ENCODE results near the gene CD58.
"Not testable (repeated sequence)": the region's sequence is repeated elsewhere in the genome, so short reads cannot be mapped to it uniquely, and the experiment has no call there.

CD58 gene

DNA sequence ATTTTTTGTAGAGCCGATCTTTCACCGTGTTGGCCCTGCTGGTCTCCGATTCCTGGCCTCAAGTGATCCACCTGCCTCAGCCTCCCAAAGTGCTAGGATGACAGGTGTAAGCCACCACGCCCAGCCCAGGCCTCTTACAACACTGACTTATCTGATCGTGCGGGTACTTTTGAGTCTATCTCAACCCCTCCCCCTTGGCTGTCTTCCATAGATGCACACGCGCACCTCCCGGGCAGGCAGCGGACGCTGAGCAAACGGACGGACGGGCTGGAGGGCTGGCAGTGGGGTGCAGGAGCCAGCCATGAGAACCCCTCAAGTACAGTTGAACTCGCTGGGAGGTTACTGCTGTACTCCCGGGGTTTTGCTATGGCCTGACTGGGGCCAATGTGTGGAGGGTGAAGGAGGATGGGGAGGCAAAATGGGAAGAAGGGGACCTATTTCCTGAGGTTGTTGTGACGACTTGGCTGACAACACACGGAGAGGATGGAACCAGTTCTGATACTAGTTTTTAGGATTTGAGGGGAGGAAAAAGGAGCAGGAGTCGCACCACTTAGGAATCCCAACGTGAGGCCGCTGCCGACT is 959 bp downstream of the CD58 start:
- DNase-seq: no peak

DNA sequence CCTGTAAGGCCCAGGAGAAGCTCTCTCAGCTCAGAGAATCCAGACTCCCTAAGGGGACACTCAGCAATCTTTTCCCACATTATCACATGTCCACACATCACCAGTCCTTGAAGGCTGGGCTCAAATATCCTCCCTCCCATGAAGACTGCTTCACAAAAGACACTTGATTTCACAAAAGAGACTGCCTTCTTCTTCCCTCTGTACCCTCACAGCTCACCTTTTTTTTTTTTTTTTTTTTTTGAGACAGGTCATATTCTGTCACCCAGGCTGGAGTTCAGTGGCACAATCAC is 1.5 kb downstream of the CD58 start:
- no peak for DNase-seq

DNA sequence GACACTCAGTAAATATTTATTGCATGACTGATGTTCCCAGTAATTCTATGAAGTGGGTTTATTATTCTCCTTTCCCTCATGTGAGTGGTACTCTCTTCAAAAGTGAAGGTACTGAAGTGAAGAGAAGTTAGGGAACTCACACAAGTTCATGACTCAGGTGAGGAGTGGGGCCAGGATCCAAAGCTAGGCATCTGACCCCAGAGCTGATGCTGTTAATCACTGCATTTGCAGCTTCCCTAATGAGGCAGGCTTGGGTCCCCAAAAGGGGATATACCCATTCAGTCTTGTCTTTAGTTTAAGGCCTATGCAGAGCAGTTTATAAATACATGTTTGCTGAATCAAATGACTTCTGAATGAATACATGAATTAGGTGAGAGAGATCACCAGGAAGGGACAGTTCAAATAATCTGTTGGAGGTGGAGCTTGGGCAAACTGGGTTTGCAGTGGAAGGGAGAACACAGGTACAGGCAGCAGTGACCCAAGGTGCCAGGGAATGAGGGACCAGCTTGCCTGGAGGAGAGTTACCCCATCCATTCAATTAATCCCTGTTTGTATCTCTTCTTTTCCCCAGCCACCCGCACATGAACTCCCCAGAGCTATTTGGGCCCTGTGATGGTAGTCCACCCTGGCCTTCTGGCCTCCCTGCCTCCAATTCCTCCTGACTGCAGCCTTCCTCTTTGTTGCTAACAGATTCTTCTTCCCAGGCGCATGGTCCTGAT is 2.0 kb downstream of the CD58 start:
- DNase-seq: no peak

DNA sequence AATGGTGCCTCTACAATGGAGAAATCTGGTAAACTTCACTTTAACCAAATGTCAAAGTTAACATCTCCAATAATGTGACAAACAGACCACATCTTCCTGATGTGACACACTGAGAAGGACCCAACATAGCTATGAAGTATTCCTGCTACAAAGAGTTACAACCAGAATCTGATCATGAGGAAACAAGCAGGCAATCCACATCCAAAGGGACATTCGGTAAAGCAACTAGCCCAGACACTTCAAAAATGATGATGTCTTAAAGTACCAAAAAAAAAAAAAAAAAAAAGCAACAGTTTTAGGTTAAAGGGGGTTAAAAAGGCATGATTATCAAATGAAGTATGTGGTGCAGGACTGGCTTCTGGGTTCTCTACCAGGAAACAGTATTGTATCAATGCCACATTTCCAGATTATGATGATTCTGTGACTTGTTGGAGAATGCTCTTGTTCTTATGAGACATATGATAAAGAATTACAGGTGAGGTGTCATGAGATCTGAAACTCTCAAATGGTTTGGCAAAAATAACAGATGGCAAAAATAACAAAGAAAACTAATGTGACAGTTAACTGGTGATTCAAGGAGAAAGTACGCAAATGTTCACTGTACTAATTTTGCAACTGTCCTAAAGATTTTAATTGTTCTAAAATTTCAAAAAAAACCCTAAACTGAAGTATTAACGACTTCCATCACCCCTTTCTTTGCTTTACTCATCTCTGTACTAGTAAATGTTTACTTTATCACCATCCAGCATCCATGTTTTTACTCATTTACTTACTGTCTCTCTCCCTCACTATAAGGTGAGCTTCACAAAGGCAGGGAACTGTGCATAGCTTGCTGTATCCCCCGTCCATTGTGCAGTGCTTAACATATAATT is 2.8 kb downstream of the CD58 start:
- no peak for DNase-seq

GRCh38 chr1:116565222-116565621 is 5.6 kb downstream of the CD58 start:
- DNase-seq: no peak

- no peak for DNase-seq
Observed at GRCh38 chr1:116564426-116564825, 6.4 kb downstream of the CD58 start.

GRCh38 chr1:116562465-116562864 is 8.4 kb downstream of the CD58 start:
- DNase-seq: not testable (repeated sequence)

- DNase-seq: no peak
Observed at GRCh38 chr1:116561563-116561962, 9.3 kb downstream of the CD58 start.

- DNase-seq: no peak
Observed at GRCh38 chr1:116560704-116561490, 9.9 kb downstream of the CD58 start.

DNA sequence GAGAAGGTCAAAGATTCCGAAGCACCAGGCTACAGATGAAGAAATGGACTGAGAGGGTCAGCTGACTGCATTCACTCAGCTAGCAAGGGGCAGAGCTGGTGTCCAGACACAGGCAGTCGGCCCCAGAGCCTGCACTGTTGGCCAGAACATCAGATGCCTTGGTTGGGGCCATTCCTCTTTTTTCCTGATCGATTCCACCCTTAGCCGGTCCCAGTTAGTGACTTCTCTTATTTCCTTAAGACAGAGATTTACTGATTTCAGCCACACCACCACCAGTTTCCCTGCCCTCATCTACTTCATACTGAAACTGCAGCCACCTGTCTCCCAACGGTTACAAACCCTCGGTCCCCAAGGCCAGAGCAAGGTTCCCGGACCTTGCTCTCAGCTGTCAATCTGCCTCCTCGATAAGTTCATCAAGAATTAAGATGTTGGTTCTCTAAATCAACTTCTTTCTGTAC is 11.5 kb downstream of the CD58 start:
- no peak for DNase-seq

- no peak for DNase-seq
Observed at GRCh38 chr1:116558571-116558970, 12.3 kb downstream of the CD58 start.

GRCh38 chr1:116558140-116558549 is 12.7 kb downstream of the CD58 start:
- DNase-seq: no peak

DNA sequence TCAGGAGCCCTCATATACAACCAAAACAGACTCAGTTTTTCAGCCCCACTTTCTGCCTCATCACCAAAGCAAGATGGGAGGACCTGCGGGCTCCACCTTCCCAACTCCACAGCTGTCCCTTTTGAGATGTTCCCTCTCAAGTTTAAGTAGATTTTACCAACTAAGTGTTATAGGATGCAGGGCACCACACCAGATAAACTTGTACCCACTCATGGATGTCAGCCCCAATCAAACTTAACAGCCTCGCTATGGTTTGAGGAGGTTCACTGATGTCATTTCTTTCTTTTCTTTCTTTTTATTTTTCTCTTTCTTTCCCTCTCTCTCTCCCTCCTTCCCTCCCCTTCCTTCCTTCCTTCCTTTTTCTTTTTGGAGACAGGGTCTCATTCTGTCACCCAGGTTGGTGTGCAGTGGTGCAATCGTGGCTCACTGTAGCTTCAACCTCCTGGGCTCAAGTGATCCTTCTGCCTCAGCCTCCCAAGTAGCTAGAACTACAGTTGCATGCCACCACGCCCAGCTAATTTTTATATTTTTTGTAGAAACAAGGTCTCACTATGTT is 13.4 kb downstream of the CD58 start:
- no peak for DNase-seq

- no peak for DNase-seq
Observed at GRCh38 chr1:116556289-116557006, 14.4 kb downstream of the CD58 start.

DNA sequence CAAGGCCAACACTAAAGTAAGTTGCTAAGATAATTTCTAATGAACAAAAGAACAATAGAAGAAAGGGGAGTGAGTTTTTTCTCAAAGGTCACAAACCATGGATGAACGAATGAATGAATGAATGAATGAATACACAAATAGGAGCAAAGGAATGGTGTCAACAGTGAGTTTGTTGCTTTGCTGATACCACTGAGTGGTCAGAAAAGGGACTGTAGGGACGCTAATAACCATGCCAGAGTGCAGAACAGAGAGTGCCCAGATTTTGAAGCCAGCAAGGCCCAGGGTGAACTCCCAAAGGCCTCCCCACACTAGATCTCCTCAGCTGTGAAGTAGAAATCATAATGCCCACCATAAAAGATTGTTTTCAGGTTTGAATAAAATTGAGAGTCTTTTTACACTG is 15.9 kb downstream of the CD58 start:
- DNase-seq: no peak

DNA sequence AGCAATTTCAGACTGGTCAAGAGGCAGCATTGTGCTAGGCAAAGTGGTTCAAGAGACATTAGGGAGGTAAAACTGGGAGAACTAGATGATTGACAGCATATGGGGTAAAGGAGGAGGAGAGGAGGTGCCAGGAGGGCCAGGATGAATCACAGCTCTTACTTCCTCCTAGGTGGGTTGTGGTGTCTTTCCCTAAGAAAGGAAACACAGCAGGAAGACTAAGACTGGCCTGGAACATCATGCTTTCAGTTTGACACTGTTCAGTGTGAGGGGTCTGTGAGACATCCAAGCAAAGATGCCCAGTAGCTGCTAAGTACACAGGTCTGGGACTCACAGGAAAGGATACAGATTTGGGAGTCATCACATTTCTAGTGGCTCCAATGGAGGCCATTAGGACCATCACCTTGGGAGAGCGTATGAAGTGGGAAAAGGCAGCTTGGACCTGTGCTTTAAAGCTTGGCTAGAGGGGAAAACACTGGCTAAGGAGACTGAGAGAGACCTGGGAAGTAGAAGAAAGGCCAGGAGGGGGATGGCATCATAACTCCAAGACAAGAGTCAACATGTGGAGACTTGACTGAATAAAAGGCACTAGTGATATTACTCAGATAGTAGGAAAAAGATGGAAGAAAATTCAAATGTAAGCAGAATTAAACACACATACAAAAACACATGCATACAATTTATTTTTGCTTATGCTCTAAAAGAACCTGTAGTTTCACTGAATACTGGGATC is 17.3 kb downstream of the CD58 start:
- no peak for DNase-seq

GRCh38 chr1:116546354-116546977 is 24.4 kb downstream of the CD58 start:
- DNase-seq: no peak

DNA sequence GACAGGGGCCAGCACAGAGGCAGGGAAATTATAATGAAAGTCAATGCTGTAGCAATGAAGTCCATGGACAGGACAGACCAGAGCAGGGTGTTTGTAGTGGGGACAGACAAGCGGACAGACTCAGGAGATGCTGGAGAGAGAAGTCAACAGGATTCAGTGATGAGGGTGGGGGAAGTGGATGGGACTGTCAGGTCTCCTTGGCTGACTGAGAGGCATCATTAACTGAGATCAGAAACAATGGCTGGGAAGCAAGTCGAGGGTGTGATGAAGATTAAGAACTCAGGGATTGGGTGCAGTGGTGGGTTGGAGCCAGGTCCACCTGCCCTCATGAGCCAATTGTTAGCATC is 25.5 kb downstream of the CD58 start:
- DNase-seq: no peak

GRCh38 chr1:116544588-116545358 is 26.1 kb downstream of the CD58 start:
- DNase-seq: no peak

GRCh38 chr1:116540088-116540487 is 30.7 kb downstream of the CD58 start:
- DNase-seq: no peak

Measured in left hindlimb (tissue), 1 donor.